ENCODE results near the gene PRDX5.

PRDX5 gene

GRCh38 chr11:64317961-64318765, at the start of gene PRDX5:
PRDX5 (plus strand) TSS chr11:64318121; CDS start chr11:64318216, 95 bp downstream.
- TF ChIP-seq MAX (IDR thresholded peaks at IDR 0.05) (no peak), YY1 (IDR thresholded peaks at IDR 0.05; ENCODE audit: low read depth) (no peak), USF1 (IDR thresholded peaks at IDR 0.05) (no peak), FOXM1 (IDR thresholded peaks at IDR 0.05; ENCODE audit: borderline replicate concordance, low read depth) (no peak; the same call in 1 of the 2 replicates), RAD21 (IDR thresholded peaks at IDR 0.05; ENCODE audit: low read depth) (peak; percentile 57; the same call in 1 of the 2 replicates), EGR1 (IDR thresholded peaks at IDR 0.05) (no peak), TCF12 (IDR thresholded peaks at IDR 0.05; ENCODE audit: low read depth) (no peak), TEAD4 (IDR thresholded peaks at IDR 0.05) (no peak), TAF1 (IDR thresholded peaks at IDR 0.05; ENCODE audit: low read depth) (no peak; the same call in 1 of the 2 replicates), REST (IDR thresholded peaks at IDR 0.05; ENCODE audit: low read depth) (no peak), CREB1 (IDR thresholded peaks at IDR 0.05; ENCODE audit: low read depth) (no peak), ZBTB7A (IDR thresholded peaks at IDR 0.05; ENCODE audit: low read depth) (no peak), EP300 (IDR thresholded peaks at IDR 0.05; ENCODE audit: borderline replicate concordance) (no peak), CEBPB (IDR thresholded peaks at IDR 0.05) (peak; percentile 85), NFIC (IDR thresholded peaks at IDR 0.05) (no peak)

- TF ChIP-seq CEBPB (IDR thresholded peaks at IDR 0.05): no peak
- TF ChIP-seq NFIC (IDR thresholded peaks at IDR 0.05): 0 out of 2 replicates have a peak, but pooled peaks have one; percentile 29
Measured at GRCh38 chr11:64268893-64269539, 48.9 kb upstream of the PRDX5 start.

GRCh38 chr11:64269540-64270220, 48.2 kb upstream of the PRDX5 start:
- TF ChIP-seq TAF1 (IDR thresholded peaks at IDR 0.05; ENCODE audit: low read depth) (peak; percentile 45), REST (IDR thresholded peaks at IDR 0.05; ENCODE audit: low read depth) (no peak), NFIC (IDR thresholded peaks at IDR 0.05) (peak; percentile 26; the same call in 1 of the 2 replicates), CREB1 (IDR thresholded peaks at IDR 0.05; ENCODE audit: low read depth) (peak; percentile 44; the same call in 1 of the 2 replicates), USF1 (IDR thresholded peaks at IDR 0.05) (peak; percentile 35), TCF12 (IDR thresholded peaks at IDR 0.05; ENCODE audit: low read depth) (peak; percentile 74), FOXM1 (IDR thresholded peaks at IDR 0.05; ENCODE audit: borderline replicate concordance, low read depth) (0 out of 2 replicates have a peak, but pooled peaks have one; percentile 19), RAD21 (IDR thresholded peaks at IDR 0.05; ENCODE audit: low read depth) (no peak), YY1 (IDR thresholded peaks at IDR 0.05; ENCODE audit: low read depth) (peak; percentile 99), MAX (IDR thresholded peaks at IDR 0.05) (peak; percentile 73), TEAD4 (IDR thresholded peaks at IDR 0.05) (peak; percentile 8; the same call in 1 of the 2 replicates), EGR1 (IDR thresholded peaks at IDR 0.05) (peak; percentile 91), ZBTB7A (IDR thresholded peaks at IDR 0.05; ENCODE audit: low read depth) (peak; percentile 92), EP300 (IDR thresholded peaks at IDR 0.05; ENCODE audit: borderline replicate concordance) (peak; percentile 13; the same call in 1 of the 2 replicates), CEBPB (IDR thresholded peaks at IDR 0.05) (peak; percentile 76)

GRCh38 chr11:64275031-64275800, 42.7 kb upstream of the PRDX5 start:
- TF ChIP-seq FOXM1 (IDR thresholded peaks at IDR 0.05; ENCODE audit: borderline replicate concordance, low read depth) (no peak), RAD21 (IDR thresholded peaks at IDR 0.05; ENCODE audit: low read depth) (no peak), EGR1 (IDR thresholded peaks at IDR 0.05) (no peak), EP300 (IDR thresholded peaks at IDR 0.05; ENCODE audit: borderline replicate concordance) (no peak), CREB1 (IDR thresholded peaks at IDR 0.05; ENCODE audit: low read depth) (no peak), TEAD4 (IDR thresholded peaks at IDR 0.05) (no peak), REST (IDR thresholded peaks at IDR 0.05; ENCODE audit: low read depth) (no peak), ZBTB7A (IDR thresholded peaks at IDR 0.05; ENCODE audit: low read depth) (no peak)
